SK-N-SH (cell line): Measurements from ENCODE around the gene UBE4B. TPM values are rescaled to one million over a fixed set of nuclear protein-coding genes. Genes with fewer than 3 reads are reported as not detected.
A peak's percentile ranks its signal among the peaks of the same experiment; 100 is the strongest.

Source experiments
- CTCF ChIA-PET: fragments of 300-600, 350-600 bp; formaldehyde crosslinking; extraction: SDS; loops from one replicate; lab custom pipeline; 2021; lab: Yijun Ruan, JAX
- POLR2A ChIA-PET: fragments of 350-600 bp; sonication (Branson Sonifier 250); formaldehyde crosslinking; extraction: SDS; loops from one replicate; lab custom pipeline; 2020; ENCODE audit warnings: antibody characterized with exemption, inconsistent platforms; lab: Yijun Ruan, JAX
- DNase-seq: peaks from one replicate; pipeline ENCODE4 v3.0.0; 2012
- H2AFZ ChIP-seq: fragments of 200-600 bp; sonication (generic); 2 replicates; pipeline ENCODE4 v1.8.1; 2016; ENCODE audit warnings: antibody characterized with exemption, mild to moderate bottlenecking, low read depth
- H3F3A ChIP-seq: fragments of 200-600 bp; sonication (generic); replicated peaks from 2 replicates; pipeline ENCODE3; 2016; ENCODE audit warnings: antibody characterized with exemption, mild to moderate bottlenecking; ENCODE audit not compliant: insufficient read depth
- H3K27ac ChIP-seq, 2 experiments: fragments of 200-500 bp in 1 of 2; fragments of 200-600 bp in 1 of 2; sonication (Bioruptor generic) in 1 of 2; sonication (generic), shearing (Covaris generic) in 1 of 2; 2 replicates each; pipeline versions ENCODE4 v1.5.1 to v1.6.1; 2014 to 2016; ENCODE audit warnings: low read depth in 2 of 2, inconsistent platforms in 1 of 2, low read length in 1 of 2, mild to moderate bottlenecking in 1 of 2, mixed read lengths in 1 of 2
- H3K27me3 ChIP-seq: fragments of 200-600 bp; sonication (generic), shearing (Covaris generic); 2 replicates; pipeline ENCODE4 v1.6.1; 2016; ENCODE audit warnings: mixed run types; ENCODE audit not compliant: insufficient read depth
- H3K36me3 ChIP-seq, 2 experiments: fragments of 200-500 bp in 1 of 2; fragments of 200-600 bp in 1 of 2; sonication (Bioruptor generic) in 1 of 2; sonication (generic) in 1 of 2; replicated peaks in 1 of 2; 2 replicates each; pipeline versions ENCODE3 to v1.5.1; 2014 to 2016; ENCODE audit warnings: low read length in 1 of 2, mild to moderate bottlenecking in 1 of 2; ENCODE audit not compliant: insufficient read depth in 2 of 2, control insufficient read depth in 1 of 2
- H3K4me1 ChIP-seq, 2 experiments: fragments of 200-500 bp in 1 of 2; fragments of 200-600 bp in 1 of 2; sonication (Bioruptor generic) in 1 of 2; sonication (generic), shearing (Covaris generic) in 1 of 2; 2 replicates each; pipeline versions ENCODE4 v1.5.1 to v1.6.1; 2014 to 2016; ENCODE audit warnings: low read depth in 1 of 2, low read length in 1 of 2, mixed run types in 1 of 2; ENCODE audit not compliant: insufficient read depth in 2 of 2, control insufficient read depth in 1 of 2
- H3K4me2 ChIP-seq: fragments of 200-600 bp; sonication (generic), shearing (Covaris generic); 2 replicates; pipeline ENCODE4 v1.6.1; 2017; ENCODE audit warnings: mixed run types
- H3K4me3 ChIP-seq, 2 experiments: fragments of 200-500 bp in 1 of 2; fragments of 200-600 bp in 1 of 2; sonication (Bioruptor generic) in 1 of 2; sonication (generic), shearing (Covaris generic) in 1 of 2; 2 replicates each; pipeline versions ENCODE4 v1.5.1 to v1.8.1; 2014 to 2016; ENCODE audit warnings: low read depth in 2 of 2, inconsistent platforms in 1 of 2, low read length in 1 of 2, mild to moderate bottlenecking in 1 of 2, mixed read lengths in 1 of 2, moderate library complexity in 1 of 2
- H3K79me2 ChIP-seq: fragments of 200-600 bp; sonication (generic); 2 replicates; pipeline ENCODE4 v1.8.1; 2017; ENCODE audit warnings: mild to moderate bottlenecking; ENCODE audit not compliant: insufficient read depth
- H3K9ac ChIP-seq: fragments of 200-600 bp; sonication (generic); 2 replicates; pipeline ENCODE4 v1.6.1; 2017; ENCODE audit warnings: mixed run types
- H3K9me2 ChIP-seq: fragments of 200-600 bp; sonication (generic); 2 replicates; pipeline ENCODE4 v1.6.1; 2017; ENCODE audit warnings: mixed run types
- H3K9me3 ChIP-seq: fragments of 200-600 bp; sonication (generic); 2 replicates; pipeline ENCODE4 v1.6.1; 2017; ENCODE audit warnings: mixed run types, mild to moderate bottlenecking, moderate library complexity
- H4K20me1 ChIP-seq: fragments of 200-600 bp; sonication (generic); 2 replicates; pipeline ENCODE4 v1.6.1; 2017; ENCODE audit warnings: mild to moderate bottlenecking, mixed run types; ENCODE audit not compliant: insufficient read depth
- FOSL2 ChIP-seq: IDR thresholded peaks from 2 replicates; pipeline ENCODE4 v1.4.0; 2012; ENCODE audit warnings: low read depth, mild to moderate bottlenecking, moderate library complexity, borderline replicate concordance
- FOXJ3 ChIP-seq: sonication (generic); formaldehyde crosslinking; IDR thresholded peaks from 2 replicates; pipeline ENCODE4 v1.5.1; 2020; ENCODE audit warnings: mild to moderate bottlenecking, missing genetic modification reagents
- IRF3 ChIP-seq: fragments of 150-350 bp; IDR thresholded peaks from 2 replicates; pipeline ENCODE4 v1.6.1; 2016; ENCODE audit warnings: mild to moderate bottlenecking, low read depth, low read length
- JUND ChIP-seq: IDR thresholded peaks from 2 replicates; pipeline ENCODE4 v1.4.0; 2012
- MAX ChIP-seq: IDR thresholded peaks from 2 replicates; pipeline ENCODE4 v1.4.0; 2012; ENCODE audit warnings: low read depth
- MEF2A ChIP-seq: IDR thresholded peaks from 2 replicates; pipeline ENCODE4 v1.4.0; 2012; ENCODE audit warnings: low read depth, borderline replicate concordance
- NFIC ChIP-seq: IDR thresholded peaks from 2 replicates; pipeline ENCODE4 v1.4.0; 2012; ENCODE audit warnings: borderline replicate concordance
- RAD21 ChIP-seq: IDR thresholded peaks from 2 replicates; pipeline ENCODE4 v1.6.1; 2012; ENCODE audit warnings: mild to moderate bottlenecking, low read length
- RCOR1 ChIP-seq: fragments of 150-350 bp; IDR thresholded peaks from 2 replicates; pipeline ENCODE4 v1.6.1; 2017; ENCODE audit warnings: antibody characterized with exemption, low read length
- RFX5 ChIP-seq: IDR thresholded peaks from 2 replicates; pipeline ENCODE4 v1.6.1; 2012; ENCODE audit warnings: mild to moderate bottlenecking, improper control_type of control experiment, low read length
- RXRA ChIP-seq: IDR thresholded peaks from 2 replicates; pipeline ENCODE4 v1.4.0; 2012; ENCODE audit warnings: low read depth, mild to moderate bottlenecking, borderline replicate concordance
- SMC3 ChIP-seq: IDR thresholded peaks from 2 replicates; pipeline ENCODE4 v1.6.1; 2012; ENCODE audit warnings: low read depth, low read length, improper control_type of control experiment
- TAF1 ChIP-seq: IDR thresholded peaks from 2 replicates; pipeline ENCODE4 v1.6.1; 2012; ENCODE audit warnings: low read depth, mild to moderate bottlenecking, low read length, moderate library complexity, borderline replicate concordance
- TCF12 ChIP-seq: IDR thresholded peaks from 2 replicates; pipeline ENCODE4 v1.4.0; 2012
- YY1 ChIP-seq: IDR thresholded peaks from 2 replicates; pipeline ENCODE4 v1.4.0; 2012; ENCODE audit warnings: low read depth, mild to moderate bottlenecking
- WGBS: methylation state at CpG from one replicate; pipeline ENCODE4 v1.1.6; 2017; ENCODE audit warnings: low lambda C conversion rate; 5-methylcytosine and 5-hydroxymethylcytosine counted together
- polyA plus RNA-seq, 3 experiments: library from polyadenylated mRNA; depleted of rRNA; stranded (reverse); fragments of >200 nt; gene quantifications; 2 replicates each; pipeline ENCODE4 v1.2.3, GENCODE V29; 2012
- TF ChIP-seq, protein P1 (sequence below): IDR thresholded peaks from 2 replicates; pipeline ENCODE4 v1.4.0; 2012; ENCODE audit warnings: low read depth, borderline replicate concordance

Gene UBE4B
- polyA plus RNA-seq, 1 of the 3 experiments (the other 2 are of a cell fraction): 19.1 TPM

DNA sequence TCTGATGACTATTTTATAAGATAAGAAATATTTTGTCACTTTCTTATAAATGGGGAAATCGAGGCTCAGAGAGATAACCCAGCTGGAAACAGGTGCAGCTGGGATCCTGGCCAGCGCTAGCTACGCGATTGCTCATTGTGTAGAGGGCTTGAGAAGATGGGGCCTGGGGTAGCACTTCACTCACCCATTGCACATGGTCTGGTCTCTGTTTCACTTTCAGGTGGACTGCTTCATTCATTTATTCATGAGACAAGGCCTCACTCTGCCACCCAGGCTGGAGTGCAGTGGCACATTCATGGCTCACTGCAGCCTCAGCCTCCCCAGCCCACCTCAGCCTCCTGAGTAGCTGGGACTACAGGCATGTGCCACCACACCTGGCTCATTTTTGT lies 23.8 kb downstream of the UBE4B start:
- H3K9ac ChIP-seq: no peak overlapping the region
- no peak for DNase-seq
- WGBS: 88% methylated on average over 4 of the region's 4 CpGs
- TF ChIP-seq, protein P1, sequence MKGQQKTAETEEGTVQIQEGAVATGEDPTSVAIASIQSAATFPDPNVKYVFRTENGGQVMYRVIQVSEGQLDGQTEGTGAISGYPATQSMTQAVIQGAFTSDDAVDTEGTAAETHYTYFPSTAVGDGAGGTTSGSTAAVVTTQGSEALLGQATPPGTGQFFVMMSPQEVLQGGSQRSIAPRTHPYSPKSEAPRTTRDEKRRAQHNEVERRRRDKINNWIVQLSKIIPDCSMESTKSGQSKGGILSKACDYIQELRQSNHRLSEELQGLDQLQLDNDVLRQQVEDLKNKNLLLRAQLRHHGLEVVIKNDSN: no peak
- TF ChIP-seq JUND (no peak), FOXJ3 (CRISPR knock-in tag) (no peak), NFIC (no peak)
- peaks cover 97% of the 10 kb centered on the region for H3K79me2 ChIP-seq
- CTCF ChIA-PET: no interaction called here
- H3F3A ChIP-seq: peaks cover 22% of the 10 kb centered on the region
- H4K20me1 ChIP-seq: peaks cover 1% of the 10 kb centered on the region; the same call in 1 of the 2 replicates
- H2AFZ ChIP-seq: no peak overlapping the region
- no peaks in the 10 kb centered on the region for H3K9me3 ChIP-seq
- H3K4me1 ChIP-seq: peaks cover 0 to 21% of the 10 kb centered on the region in 2 experiments; a peak in 3 of 4 replicates
- H3K9me2 ChIP-seq: no peaks in the 10 kb centered on the region
- no peak overlapping the region for H3K4me2 ChIP-seq
- H3K27ac ChIP-seq: peak overlapping the region in 1 of 2 experiments; percentile 87; a peak in 2 of 4 replicates
- H3K27me3 ChIP-seq: no peaks in the 10 kb centered on the region
- H3K4me3 ChIP-seq: no peak overlapping the region
- POLR2A ChIA-PET: no interaction called here
- H3K36me3 ChIP-seq: no peaks in the 10 kb centered on the region

GRCh38 chr1:10057343-10057742 lies 24.6 kb downstream of the UBE4B start:
- peaks cover 97% of the 10 kb centered on the region for H3K79me2 ChIP-seq
- TF ChIP-seq JUND (peak; percentile 56; the same call in 1 of the 2 replicates), MAX (0 out of 2 replicates have a peak, but pooled peaks have one; percentile 27), FOSL2 (peak; percentile 67)
- TF ChIP-seq, protein P1: no peak
- no peak overlapping the region for H3K4me3 ChIP-seq
- H3K9me2 ChIP-seq: no peaks in the 10 kb centered on the region
- peak overlapping the region; percentile 35; the same call in 1 of the 2 replicates for H3K4me2 ChIP-seq
- no peak overlapping the region for H2AFZ ChIP-seq
- peaks cover 0 to 21% of the 10 kb centered on the region in 2 experiments; a peak in 3 of 4 replicates for H3K4me1 ChIP-seq
- POLR2A ChIA-PET: interaction anchor here (0.7 kb wide), 1 partner anchor 184 kb away, joined by 6 read pairs; no protein-coding TSS in a partner anchor
- no peaks in the 10 kb centered on the region; the same call in 1 of the 2 replicates for H4K20me1 ChIP-seq
- peaks cover 18% of the 10 kb centered on the region for H3F3A ChIP-seq
- 44% methylated on average over 4 of the region's 4 CpGs for whole genome bisulfite sequencing
- H3K9me3 ChIP-seq: no peaks in the 10 kb centered on the region
- no peaks in the 10 kb centered on the region for H3K27me3 ChIP-seq
- peak overlapping the region; percentile 9; the same call in 1 of the 2 replicates for H3K9ac ChIP-seq
- CTCF ChIA-PET: interaction anchor here (1.9 kb wide), 1 partner anchor 10 kb away, joined by 6 read pairs; no protein-coding TSS in a partner anchor
- no peak for DNase-seq
- H3K27ac ChIP-seq: peak overlapping the region in 1 of 2 experiments; percentile 87; a peak in 2 of 4 replicates
- no peaks in the 10 kb centered on the region for H3K36me3 ChIP-seq

DNA sequence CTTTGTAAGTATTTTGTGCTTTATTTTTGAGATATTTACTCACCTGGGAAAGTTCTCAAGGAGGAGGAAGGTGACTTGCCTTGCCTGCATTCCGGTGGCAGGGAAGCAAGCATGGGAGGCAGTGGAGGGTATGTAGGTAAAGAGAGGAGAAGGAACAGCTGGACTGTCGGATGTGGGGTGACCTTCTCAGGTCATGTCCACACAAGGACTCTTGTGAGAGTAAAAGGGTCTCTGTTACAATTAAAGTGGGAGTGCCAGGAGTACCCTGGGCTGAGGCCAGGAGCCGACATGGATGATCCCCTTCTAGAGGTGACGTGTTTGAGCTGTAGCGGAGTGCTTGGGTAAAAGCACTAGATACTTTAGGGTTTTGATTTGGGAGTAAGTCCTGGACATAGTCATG lies 25.0 kb downstream of the UBE4B start:
- Histone ChIP-seq H3K79me2 (peaks cover 97% of the 10 kb centered on the region), H4K20me1 (no peaks in the 10 kb centered on the region; the same call in 1 of the 2 replicates)
- no peak for DNase-seq
- TF ChIP-seq NFIC (no peak), RCOR1 (no peak), RXRA (no peak), TCF12 (no peak), RAD21 (no peak), FOXJ3 (CRISPR knock-in tag) (no peak), YY1 (no peak), IRF3 (no peak), MEF2A (no peak), TAF1 (no peak), RFX5 (no peak), SMC3 (no peak)
- TF ChIP-seq, protein P1: no peak

More for the DNA sequence above, 25.0 kb downstream of the UBE4B start:
- Histone ChIP-seq H2AFZ (no peak overlapping the region), H3K36me3 (no peaks in the 10 kb centered on the region), H3K27me3 (no peaks in the 10 kb centered on the region), H3K4me3 (no peak overlapping the region), H3K4me2 (peak overlapping the region; percentile 35; the same call in 1 of the 2 replicates), H3K9me3 (no peaks in the 10 kb centered on the region), H3F3A (peaks cover 18% of the 10 kb centered on the region), H3K4me1 (peaks cover 0 to 21% of the 10 kb centered on the region in 2 experiments; a peak in 3 of 4 replicates), H3K9me2 (no peaks in the 10 kb centered on the region), H3K27ac (peak overlapping the region in 1 of 2 experiments; percentile 87; a peak in 2 of 4 replicates), H3K9ac (peak overlapping the region; percentile 9; the same call in 1 of the 2 replicates)
- ChIA-PET CTCF (interaction anchor here (1.9 kb wide), 1 partner anchor 11 kb away, joined by 6 read pairs; no protein-coding TSS in a partner anchor), POLR2A (interaction anchor here (0.7 kb wide), 1 partner anchor 184 kb away, joined by 6 read pairs; no protein-coding TSS in a partner anchor)
- WGBS: 92% methylated on average over 5 of the region's 5 CpGs
